Uterus (tissue), 2 donors: ENCODE results near the gene ADRA2B.

Source experiments
- POLR2A ChIP-seq, 2 donors: fragments of 450-650 bp; IDR thresholded peaks; one replicate each; pipeline ENCODE4 v1.6.1; 2016; ENCODE audit warnings: antibody characterized with exemption in 2 of 2, mild to moderate bottlenecking in 1 of 2, moderate library complexity in 1 of 2
- TF ChIP-seq, protein P1 (sequence below), 4 experiments: fragments of 200-600 bp in 2 of 4; fragments of 450-650 bp in 2 of 4; sonication (generic) in 2 of 4; IDR thresholded peaks; one replicate each; pipeline ENCODE4 v1.5.1; 2016 to 2019; ENCODE audit warnings: antibody characterized with exemption in 4 of 4, mild to moderate bottlenecking in 2 of 4, moderate library complexity in 1 of 4

DNA sequence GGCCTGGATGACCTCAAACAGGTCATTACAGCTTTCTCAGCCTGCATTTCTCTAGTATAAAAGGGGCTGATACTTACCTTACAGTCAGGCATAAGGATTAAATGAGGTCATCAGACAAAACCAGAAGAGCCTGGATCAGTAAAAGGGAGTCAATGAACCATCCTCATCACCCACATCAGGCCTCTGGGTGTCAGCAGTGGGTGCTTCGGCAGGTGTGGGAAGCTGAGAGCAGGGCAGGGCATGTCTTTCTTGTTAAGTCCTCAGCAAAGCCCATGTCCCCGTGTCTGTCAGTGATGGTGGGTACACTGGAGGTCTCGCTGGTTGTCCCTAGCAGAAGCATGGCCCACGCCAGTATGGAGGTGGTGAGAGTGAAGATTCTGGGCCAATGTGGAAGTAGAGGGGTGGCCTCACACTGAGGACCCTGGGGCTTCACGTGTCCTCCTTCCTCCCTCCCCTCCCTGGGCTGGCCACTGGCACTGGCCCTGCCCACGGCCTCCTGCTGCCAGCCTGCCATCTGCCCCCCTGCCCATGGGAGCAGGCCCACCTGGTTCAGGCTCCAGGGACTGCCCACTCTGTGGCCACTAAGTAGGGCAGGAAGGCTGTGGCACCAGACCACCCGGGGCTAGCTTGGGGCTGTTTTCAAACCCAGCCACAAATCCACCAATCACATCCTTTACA lies 4.4 kb downstream of the ADRA2B start:
- TF ChIP-seq, protein P1, sequence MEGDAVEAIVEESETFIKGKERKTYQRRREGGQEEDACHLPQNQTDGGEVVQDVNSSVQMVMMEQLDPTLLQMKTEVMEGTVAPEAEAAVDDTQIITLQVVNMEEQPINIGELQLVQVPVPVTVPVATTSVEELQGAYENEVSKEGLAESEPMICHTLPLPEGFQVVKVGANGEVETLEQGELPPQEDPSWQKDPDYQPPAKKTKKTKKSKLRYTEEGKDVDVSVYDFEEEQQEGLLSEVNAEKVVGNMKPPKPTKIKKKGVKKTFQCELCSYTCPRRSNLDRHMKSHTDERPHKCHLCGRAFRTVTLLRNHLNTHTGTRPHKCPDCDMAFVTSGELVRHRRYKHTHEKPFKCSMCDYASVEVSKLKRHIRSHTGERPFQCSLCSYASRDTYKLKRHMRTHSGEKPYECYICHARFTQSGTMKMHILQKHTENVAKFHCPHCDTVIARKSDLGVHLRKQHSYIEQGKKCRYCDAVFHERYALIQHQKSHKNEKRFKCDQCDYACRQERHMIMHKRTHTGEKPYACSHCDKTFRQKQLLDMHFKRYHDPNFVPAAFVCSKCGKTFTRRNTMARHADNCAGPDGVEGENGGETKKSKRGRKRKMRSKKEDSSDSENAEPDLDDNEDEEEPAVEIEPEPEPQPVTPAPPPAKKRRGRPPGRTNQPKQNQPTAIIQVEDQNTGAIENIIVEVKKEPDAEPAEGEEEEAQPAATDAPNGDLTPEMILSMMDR (IDR thresholded peaks at IDR 0.05): no peak
- no peak for TF ChIP-seq POLR2A (IDR thresholded peaks at IDR 0.05)
